Stimulated activated naive CD8-positive, alpha-beta T cell treated with anti-CD3 and anti-CD28 coated beads, Interleukin-15, amount 100 ng/mL, for 72 hours (primary cell): ENCODE measurements around the gene RUNX2.

ENCODE experiments used
- ATAC-seq: fragments of 150-1000 bp; cut with Tn5 transposase; 2 replicates; pipeline ENCODE4 v1.10.0; 2021; ENCODE audit warnings: mild to moderate bottlenecking, moderate library complexity
- DNase-seq, 2 donors: peaks; one replicate each; pipeline ENCODE4 v3.0.0; 2021 to 2022
- H3K27ac Mint-ChIP-seq, 2 donors: one replicate each; pipeline ENCODE4 v1.8.0; 2022; ENCODE audit warnings: mild to moderate bottlenecking in 2 of 2, mixed read lengths in 2 of 2, moderate library complexity in 2 of 2
- H3K27me3 Mint-ChIP-seq: one replicate; pipeline ENCODE4 v1.8.0; 2022; ENCODE audit warnings: mixed read lengths
- H3K4me1 Mint-ChIP-seq: one replicate; pipeline ENCODE4 v1.8.0; 2022; ENCODE audit warnings: mild to moderate bottlenecking, mixed read lengths
- H3K4me3 Mint-ChIP-seq, 2 donors: one replicate each; pipeline ENCODE4 v1.8.0; 2022; ENCODE audit warnings: mild to moderate bottlenecking in 2 of 2, mixed read lengths in 2 of 2, moderate library complexity in 1 of 2
- H3K9me3 Mint-ChIP-seq, 2 donors: one replicate each; pipeline ENCODE4 v1.8.0; 2022; ENCODE audit warnings: mixed read lengths in 2 of 2

RUNX2 gene

GRCh38 chr6:45445749-45446549 is 117.8 kb downstream of the RUNX2 start:
- no peaks in the 10 kb centered on the region for H3K9me3 Mint-ChIP-seq
- H3K27ac Mint-ChIP-seq: peak overlapping the region in 1 of 2 donors; percentile 84
- no peaks in the 10 kb centered on the region for H3K27me3 Mint-ChIP-seq
- H3K4me3 Mint-ChIP-seq: peak overlapping the region; percentile 6 to 39
- DNase-seq (peak in 1 of 2 donors; percentile 45), ATAC-seq (peak; percentile 70)
- peaks cover 61% of the 10 kb centered on the region for H3K4me1 Mint-ChIP-seq

DNA sequence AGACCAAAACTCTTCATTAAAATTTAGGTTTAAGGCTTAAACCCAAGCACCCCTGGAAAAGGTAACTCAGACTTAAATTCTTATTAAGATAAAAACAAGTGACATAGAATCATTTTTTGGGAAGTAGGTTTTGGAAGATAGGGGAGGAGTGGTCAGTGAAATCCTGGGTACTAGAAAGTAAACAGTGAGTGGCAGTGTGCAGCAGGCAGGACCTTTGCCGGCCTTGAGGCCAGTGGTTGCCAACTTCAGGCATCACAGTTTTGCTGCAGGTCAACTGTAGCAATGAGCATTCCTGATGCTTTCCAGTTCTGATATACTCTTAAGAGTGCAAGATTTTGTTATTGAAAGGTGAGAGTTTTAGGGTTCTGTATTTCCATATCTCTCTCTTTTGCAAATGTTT is 118.9 kb downstream of the RUNX2 start:
- H3K9me3 Mint-ChIP-seq: no peaks in the 10 kb centered on the region
- no peak overlapping the region for H3K4me3 Mint-ChIP-seq
- DNase-seq: no peak
- peaks cover 62% of the 10 kb centered on the region for H3K4me1 Mint-ChIP-seq
- no peaks in the 10 kb centered on the region for H3K27me3 Mint-ChIP-seq
- no peak overlapping the region for H3K27ac Mint-ChIP-seq
- no peak for ATAC-seq

DNA sequence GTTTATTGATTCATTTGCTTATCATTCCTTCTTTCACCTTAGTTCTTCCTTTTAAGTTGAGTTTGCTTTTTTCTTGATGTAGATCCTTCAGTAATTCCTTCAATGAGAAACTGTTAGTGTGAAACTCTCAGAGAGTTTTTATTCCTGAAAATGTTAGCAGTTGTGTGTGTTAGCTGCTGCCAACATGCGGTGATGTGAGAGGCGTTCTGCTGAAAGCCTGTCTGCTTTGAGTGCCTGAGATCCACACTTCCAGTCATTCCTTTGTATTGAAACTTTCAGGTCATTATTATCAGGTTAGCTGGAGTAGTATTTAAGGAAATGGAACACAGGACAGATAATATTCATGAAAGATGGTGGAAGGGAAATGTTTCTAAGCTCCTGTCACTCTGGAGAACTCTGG is 119.6 kb downstream of the RUNX2 start:
- Mint-ChIP-seq H3K4me3 (no peak overlapping the region), H3K9me3 (no peaks in the 10 kb centered on the region), H3K4me1 (peaks cover 56% of the 10 kb centered on the region), H3K27me3 (no peaks in the 10 kb centered on the region), H3K27ac (peak overlapping the region in 1 of 2 donors; percentile 26)
- DNase-seq (no peak), ATAC-seq (no peak)

DNA sequence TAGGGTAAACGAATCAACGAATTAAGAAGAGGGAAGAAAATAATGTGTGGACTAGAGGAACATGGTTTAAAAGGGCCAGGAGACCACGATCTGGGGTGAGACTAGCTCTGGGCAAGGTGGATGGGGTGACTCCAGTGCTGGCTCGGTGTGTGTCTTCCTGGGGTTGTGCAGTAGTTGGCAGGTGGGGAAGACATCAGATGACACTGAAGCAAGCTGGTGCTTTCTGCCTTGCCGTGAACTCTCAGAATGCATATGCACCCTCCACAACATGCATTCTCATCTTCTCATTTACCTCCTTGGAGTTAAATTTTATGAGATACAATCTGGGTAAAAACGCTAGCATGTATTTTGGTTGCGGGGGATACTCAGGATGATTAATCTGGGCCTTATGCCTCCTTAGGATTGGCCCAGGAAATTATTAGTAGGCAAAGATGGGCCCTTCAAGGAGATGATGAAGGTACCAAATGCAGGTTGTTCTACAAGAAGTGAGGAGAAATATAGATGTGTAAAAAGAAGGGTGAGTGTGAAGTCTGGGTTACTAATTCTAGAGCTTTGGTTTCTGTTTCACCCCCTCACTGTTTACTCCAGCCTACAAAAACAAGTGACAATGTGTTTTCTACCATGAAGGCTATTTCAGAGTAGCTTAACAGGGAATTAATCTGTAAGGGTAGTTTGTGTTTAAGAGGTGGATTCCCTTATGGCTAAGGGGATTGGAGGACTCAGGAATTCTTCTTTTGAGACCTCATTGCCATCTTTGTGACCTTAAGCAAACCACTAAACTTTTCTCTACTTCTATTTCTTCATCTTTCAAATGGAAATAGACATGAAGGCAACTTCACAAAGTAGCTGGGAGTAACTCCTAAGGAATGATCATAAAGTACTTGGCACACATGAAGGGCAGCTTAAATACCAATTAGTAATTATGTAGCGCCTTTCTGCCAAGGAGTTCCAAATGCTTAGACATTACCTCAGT is 120.6 kb downstream of the RUNX2 start:
- Mint-ChIP-seq H3K27ac (peak overlapping the region in 1 of 2 donors; percentile 75), H3K4me3 (no peak overlapping the region), H3K4me1 (peaks cover 59% of the 10 kb centered on the region), H3K9me3 (no peaks in the 10 kb centered on the region), H3K27me3 (no peaks in the 10 kb centered on the region)
- ATAC-seq (peak; percentile 50), DNase-seq (no peak)

DNA sequence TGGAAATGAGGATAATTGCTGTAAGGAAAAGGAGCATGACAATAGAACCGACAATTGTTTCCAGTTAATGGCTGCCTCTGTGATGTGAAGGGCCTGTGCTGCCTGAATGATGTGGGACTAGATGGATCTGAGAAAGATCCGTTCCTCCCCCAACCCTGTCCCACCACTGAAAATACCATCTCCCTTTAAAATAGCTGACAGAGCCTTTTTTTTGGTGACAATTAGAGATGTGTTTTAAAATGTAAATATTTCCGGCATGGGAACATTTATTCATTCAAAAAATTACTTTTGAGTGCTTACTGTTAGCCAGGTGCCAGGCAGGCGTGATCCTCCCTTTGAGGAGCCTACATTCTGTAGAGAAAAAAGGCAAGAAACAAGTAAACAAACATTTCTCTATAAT is 122.0 kb downstream of the RUNX2 start:
- H3K9me3 Mint-ChIP-seq: no peaks in the 10 kb centered on the region
- no peaks in the 10 kb centered on the region for H3K27me3 Mint-ChIP-seq
- H3K4me1 Mint-ChIP-seq: peaks cover 57% of the 10 kb centered on the region
- no peak overlapping the region for H3K27ac Mint-ChIP-seq
- no peak overlapping the region for H3K4me3 Mint-ChIP-seq
- ATAC-seq (no peak), DNase-seq (no peak)

- Mint-ChIP-seq H3K4me3 (no peak overlapping the region), H3K9me3 (no peaks in the 10 kb centered on the region), H3K27me3 (no peaks in the 10 kb centered on the region), H3K4me1 (peaks cover 50% of the 10 kb centered on the region), H3K27ac (no peak overlapping the region)
- ATAC-seq (no peak), DNase-seq (no peak)
Measured at GRCh38 chr6:45450831-45451230, 122.7 kb downstream of the RUNX2 start.

DNA sequence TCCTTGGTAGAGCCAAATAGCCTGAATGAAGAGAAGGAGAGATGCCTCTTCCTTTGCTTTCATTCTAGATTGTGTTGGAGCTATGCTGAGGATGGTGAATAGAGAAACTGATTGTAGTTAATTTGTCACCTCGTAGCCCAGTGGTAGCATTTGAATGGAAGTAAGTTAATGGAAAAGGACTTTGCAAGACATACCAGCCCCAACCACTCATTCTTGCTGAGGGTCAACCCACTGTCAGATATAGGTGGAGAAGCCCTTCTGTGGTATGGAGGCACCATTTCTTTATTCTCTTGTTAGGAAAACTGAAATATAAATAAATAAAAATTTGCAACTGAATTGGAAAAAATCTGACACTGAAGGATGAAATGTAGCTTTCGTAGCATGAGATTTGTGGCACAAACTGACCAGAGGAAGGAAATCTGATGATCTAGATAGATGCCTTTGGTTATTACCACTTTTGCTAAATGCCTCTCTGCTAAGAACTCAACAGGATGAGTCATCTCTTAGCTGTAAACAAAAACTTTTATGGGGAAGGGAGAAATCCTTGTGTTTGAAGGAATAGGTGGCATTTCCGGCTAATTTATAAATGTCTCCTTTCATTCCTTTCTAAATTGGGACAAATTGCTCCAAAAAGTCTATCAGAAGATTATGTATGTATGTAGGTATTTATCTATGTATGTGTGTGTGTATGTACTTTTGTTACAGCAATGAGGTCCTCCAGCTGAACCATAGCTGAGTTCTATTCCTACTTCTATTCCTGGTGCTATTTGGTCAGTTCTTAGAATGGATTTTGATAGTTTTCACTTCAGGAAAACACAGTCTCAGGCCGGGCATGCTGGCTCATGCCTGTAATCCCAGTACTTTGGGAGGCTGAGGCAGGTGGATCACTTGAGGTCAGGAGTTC is 126.1 kb downstream of the RUNX2 start:
- Mint-ChIP-seq H3K9me3 (no peaks in the 10 kb centered on the region), H3K27ac (no peak overlapping the region), H3K4me3 (no peak overlapping the region), H3K4me1 (peaks cover 43% of the 10 kb centered on the region), H3K27me3 (no peaks in the 10 kb centered on the region)
- DNase-seq (no peak), ATAC-seq (no peak)

DNA sequence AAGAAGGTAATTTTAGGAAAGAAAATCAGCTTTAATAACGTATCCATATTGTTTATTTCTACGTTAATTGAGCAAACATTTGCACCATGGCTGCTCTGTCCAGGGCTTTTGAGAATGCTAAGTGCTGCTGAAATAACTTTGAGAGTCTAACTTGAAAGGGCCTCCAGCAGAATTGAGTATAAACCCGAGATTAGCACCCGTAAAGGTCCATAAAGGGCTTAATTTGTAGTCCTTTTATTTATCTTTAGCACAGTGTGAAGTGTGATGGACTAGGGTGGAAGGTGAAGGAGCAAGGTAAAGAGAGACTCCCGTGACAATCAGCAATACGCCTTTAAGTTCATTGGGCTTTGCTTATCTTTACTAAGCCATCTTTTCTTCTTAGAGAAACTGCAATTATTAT is 127.3 kb downstream of the RUNX2 start:
- ATAC-seq: no peak
- Mint-ChIP-seq H3K27ac (no peak overlapping the region), H3K4me3 (no peak overlapping the region), H3K9me3 (no peaks in the 10 kb centered on the region), H3K4me1 (peaks cover 37% of the 10 kb centered on the region), H3K27me3 (no peaks in the 10 kb centered on the region)
- DNase-seq: no peak

GRCh38 chr6:45457141-45457540 is 129.0 kb downstream of the RUNX2 start:
- ATAC-seq (no peak), DNase-seq (no peak)
- H3K9me3 Mint-ChIP-seq: no peaks in the 10 kb centered on the region
- peak overlapping the region in 1 of 2 donors; percentile 38 for H3K4me3 Mint-ChIP-seq
- H3K27me3 Mint-ChIP-seq: no peaks in the 10 kb centered on the region
- H3K4me1 Mint-ChIP-seq: peaks cover 20% of the 10 kb centered on the region
- no peak overlapping the region for H3K27ac Mint-ChIP-seq

- Mint-ChIP-seq H3K27me3 (no peaks in the 10 kb centered on the region), H3K27ac (no peak overlapping the region), H3K4me3 (no peak overlapping the region), H3K9me3 (no peaks in the 10 kb centered on the region), H3K4me1 (peaks cover 15% of the 10 kb centered on the region)
- ATAC-seq (no peak), DNase-seq (no peak)
Measured at GRCh38 chr6:45458672-45459071, 130.5 kb downstream of the RUNX2 start.

DNA sequence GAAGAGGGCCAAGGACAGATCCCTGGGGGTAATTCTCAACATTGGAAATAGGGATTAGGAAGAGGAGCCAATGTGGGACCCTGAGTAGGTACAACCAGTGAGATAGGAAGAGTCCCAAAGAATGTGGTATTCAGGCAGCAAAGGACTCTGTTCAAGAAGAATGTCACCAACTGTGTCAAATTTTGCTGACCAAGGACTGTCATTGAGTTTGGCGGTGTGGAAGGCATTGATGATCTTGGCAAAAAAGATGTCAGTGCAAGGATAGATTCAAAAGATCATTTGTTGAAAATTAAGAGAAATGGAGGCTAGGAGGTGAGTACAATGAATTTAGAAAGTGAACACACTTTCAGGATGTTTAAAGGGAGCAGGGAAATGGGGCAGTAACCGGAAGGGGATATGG is 132.0 kb downstream of the RUNX2 start:
- H3K9me3 Mint-ChIP-seq: no peaks in the 10 kb centered on the region
- no peak overlapping the region for H3K4me3 Mint-ChIP-seq
- ATAC-seq: no peak
- H3K27me3 Mint-ChIP-seq: no peaks in the 10 kb centered on the region
- DNase-seq: no peak
- H3K4me1 Mint-ChIP-seq: peaks cover 14% of the 10 kb centered on the region
- no peak overlapping the region for H3K27ac Mint-ChIP-seq

- Mint-ChIP-seq H3K4me3 (no peak overlapping the region), H3K27me3 (no peaks in the 10 kb centered on the region), H3K27ac (no peak overlapping the region), H3K4me1 (peaks cover 14% of the 10 kb centered on the region), H3K9me3 (no peaks in the 10 kb centered on the region)
- DNase-seq: no peak
- ATAC-seq: no peak
Measured at GRCh38 chr6:45461486-45461885, 133.4 kb downstream of the RUNX2 start.

DNA sequence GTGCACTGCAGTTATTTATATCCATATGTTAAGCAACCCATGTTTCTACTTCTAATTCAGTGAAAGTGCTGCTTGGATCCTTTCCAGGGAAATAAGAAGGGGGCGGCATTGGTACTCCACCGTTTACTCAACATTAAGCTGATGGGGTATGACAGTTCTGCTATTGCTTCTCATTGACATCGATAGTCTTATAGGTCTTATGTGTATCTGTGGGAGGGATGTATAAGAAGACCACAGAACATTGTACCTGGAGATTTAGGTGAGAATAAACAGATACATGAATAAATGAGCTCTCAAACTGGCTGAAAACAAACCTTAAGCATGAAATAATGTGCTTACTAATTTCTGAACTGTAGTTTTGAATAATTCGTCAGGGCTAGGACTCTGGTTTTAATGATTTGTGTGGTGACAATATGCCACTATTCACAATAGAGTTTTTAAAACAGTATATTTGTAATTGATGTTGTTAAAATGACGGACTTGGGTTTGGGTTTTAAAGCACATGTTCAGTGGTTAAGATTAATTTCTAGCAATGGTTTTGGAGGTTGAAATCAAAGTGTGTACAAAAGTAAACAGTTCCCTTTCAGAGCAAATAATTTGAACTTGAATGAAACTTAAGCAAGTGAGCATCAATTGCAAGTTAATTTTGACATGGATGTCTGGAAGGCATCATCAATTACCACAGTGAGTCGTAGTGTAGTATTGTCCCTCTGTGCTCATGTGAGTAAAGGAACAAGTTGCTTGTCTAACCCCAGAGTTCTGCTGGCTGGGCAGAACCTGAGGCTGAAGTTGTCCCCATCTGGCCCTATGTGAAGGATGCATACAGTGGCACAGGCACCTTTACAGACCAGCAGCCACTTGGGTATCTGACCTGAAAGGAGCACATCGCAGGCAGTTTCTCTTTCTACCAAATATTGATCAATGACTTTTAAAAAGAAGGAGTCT is 134.3 kb downstream of the RUNX2 start:
- H3K9me3 Mint-ChIP-seq: no peaks in the 10 kb centered on the region
- H3K27ac Mint-ChIP-seq: no peak overlapping the region
- ATAC-seq (peak; percentile 59), DNase-seq (no peak)
- no peak overlapping the region for H3K4me3 Mint-ChIP-seq
- no peaks in the 10 kb centered on the region for H3K27me3 Mint-ChIP-seq
- peaks cover 7% of the 10 kb centered on the region for H3K4me1 Mint-ChIP-seq

DNA sequence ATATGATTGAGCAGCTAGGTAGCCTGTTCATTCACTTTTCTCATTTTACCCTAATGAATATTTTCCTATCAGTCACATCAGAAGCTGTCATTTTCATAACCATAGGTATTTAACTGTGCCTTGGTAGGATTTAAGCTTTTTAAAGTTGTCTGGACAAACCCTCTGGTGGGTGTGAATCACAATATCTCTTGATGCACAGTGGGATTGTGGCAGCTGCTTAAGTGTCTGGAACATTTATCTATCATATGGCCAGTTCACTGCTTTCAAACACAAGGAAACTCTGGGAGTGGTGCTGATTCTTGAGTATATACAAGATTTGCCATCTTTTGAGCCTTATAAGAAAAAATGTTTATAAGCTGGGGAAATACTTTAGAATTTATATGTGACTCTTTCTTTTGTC is 136.6 kb downstream of the RUNX2 start:
- H3K9me3 Mint-ChIP-seq: no peaks in the 10 kb centered on the region
- H3K27ac Mint-ChIP-seq: no peak overlapping the region
- DNase-seq (no peak), ATAC-seq (no peak)
- peaks cover 21% of the 10 kb centered on the region for H3K4me1 Mint-ChIP-seq
- H3K27me3 Mint-ChIP-seq: no peaks in the 10 kb centered on the region
- no peak overlapping the region for H3K4me3 Mint-ChIP-seq
